Esophagus squamous epithelium (tissue), 5 donors: ENCODE data around the gene CD300LF. TPM values are rescaled to one million over a fixed set of nuclear protein-coding genes. Genes with fewer than 3 reads are reported as not detected.

Source experiments
- DNase-seq: peaks from one replicate; lab custom pipeline; 2025; lab: John Stamatoyannopoulos, UW
- H3K27ac ChIP-seq, 4 donors: fragments of 200-600 bp; sonication (generic); one replicate each; pipeline ENCODE4 v1.5.1; 2016 to 2019; ENCODE audit warnings: mild to moderate bottlenecking in 1 of 4
- H3K27me3 ChIP-seq, 4 donors: fragments of 200-600 bp; sonication (generic); 1 replicate in 3 of 4; 2 replicates in 1 of 4; pipeline versions ENCODE4 v1.5.1 to v1.6.0; 2017 to 2021; ENCODE audit warnings: antibody characterized with exemption in 1 of 4
- H3K36me3 ChIP-seq, 3 donors: fragments of 200-600 bp; sonication (generic); one replicate each; pipeline ENCODE4 v1.5.1; 2016 to 2019
- H3K4me1 ChIP-seq, 3 donors: fragments of 200-600 bp; sonication (generic); one replicate each; pipeline ENCODE4 v1.5.1; 2017 to 2019
- H3K4me3 ChIP-seq, 4 donors: fragments of 200-600 bp; sonication (generic); 1 replicate in 3 of 4; 2 replicates in 1 of 4; pipeline ENCODE4 v1.5.1; 2016 to 2019; ENCODE audit warnings: mild to moderate bottlenecking in 2 of 4, moderate library complexity in 1 of 4
- H3K9me3 ChIP-seq, 3 donors: fragments of 200-600 bp; sonication (generic); one replicate each; pipeline ENCODE4 v1.5.1; 2016 to 2019
- CTCF ChIP-seq, 6 experiments: fragments of 450-650 bp in 4 of 6; fragments of 200-600 bp in 2 of 6; sonication (generic) in 2 of 6; IDR thresholded peaks; one replicate each; pipeline ENCODE4 v1.5.1; 2016 to 2019; ENCODE audit warnings: antibody characterized with exemption in 6 of 6, mild to moderate bottlenecking in 4 of 6, moderate library complexity in 4 of 6
- POLR2A ChIP-seq, 4 donors: fragments of 450-650 bp; IDR thresholded peaks; one replicate each; pipeline ENCODE4 v1.6.1; 2017; ENCODE audit warnings: antibody characterized with exemption in 4 of 4, mild to moderate bottlenecking in 4 of 4, moderate library complexity in 3 of 4
- WGBS, 2 donors: methylation state at CpG; one replicate each; pipeline ENCODE4 v1.1.5; 2018; 5-methylcytosine and 5-hydroxymethylcytosine counted together
- intact Hi-C: fragments of 100-400 bp; cut with DNase I; formaldehyde crosslinking; loops from one replicate; pipeline ENCODE4 v1.15.0; 2022
- total RNA-seq, 4 donors: library from RNA; depleted of rRNA; stranded (reverse); fragments of >200 nt; gene quantifications; one replicate each; pipeline ENCODE4 v1.1.0, GENCODE V29; 2016
- donor health status: DM: yes; HTN: yes; CAD: no.

CD300LF gene
- total RNA-seq, 4 donors from 2014 or later = 0.48 to 1.3 (median 0.89) TPM

DNA sequence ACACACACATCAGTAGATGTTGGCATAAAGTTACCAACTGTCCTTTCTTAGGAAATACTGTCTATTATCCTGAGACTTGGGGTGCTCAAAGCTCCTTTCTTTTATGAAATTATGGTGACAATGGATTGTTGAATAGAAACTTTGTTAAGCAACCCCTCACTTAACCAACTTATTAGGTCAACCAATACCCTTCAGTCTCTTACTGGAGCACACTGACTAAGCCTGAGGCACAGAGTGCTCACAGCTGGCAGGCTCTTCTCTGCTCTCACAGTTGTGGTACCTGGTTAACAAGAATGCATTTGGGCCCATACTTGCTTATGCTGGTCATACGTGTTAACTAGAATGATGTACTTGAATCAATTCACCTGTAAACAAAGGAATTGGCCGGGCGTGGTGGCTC, 24.8 kb downstream of the CD300LF start:
- Histone ChIP-seq H3K4me3 (no peak overlapping the region), H3K36me3 (no peaks in the 10 kb centered on the region), H3K4me1 (no peaks in the 10 kb centered on the region), H3K27me3 (peaks cover 0 to 33% (median 0%) of the 10 kb centered on the region in 4 donors), H3K27ac (no peak overlapping the region), H3K9me3 (no peaks in the 10 kb centered on the region)
- DNase-seq = no peak
- no peak for TF ChIP-seq POLR2A (IDR thresholded peaks at IDR 0.05)
- no peak for TF ChIP-seq CTCF (IDR thresholded peaks at IDR 0.05)
- intact Hi-C loops = no loop called here
- 0 to 80% methylated on average over 1 to 3 of the region's 3 CpGs for WGBS, 2 donors

DNA sequence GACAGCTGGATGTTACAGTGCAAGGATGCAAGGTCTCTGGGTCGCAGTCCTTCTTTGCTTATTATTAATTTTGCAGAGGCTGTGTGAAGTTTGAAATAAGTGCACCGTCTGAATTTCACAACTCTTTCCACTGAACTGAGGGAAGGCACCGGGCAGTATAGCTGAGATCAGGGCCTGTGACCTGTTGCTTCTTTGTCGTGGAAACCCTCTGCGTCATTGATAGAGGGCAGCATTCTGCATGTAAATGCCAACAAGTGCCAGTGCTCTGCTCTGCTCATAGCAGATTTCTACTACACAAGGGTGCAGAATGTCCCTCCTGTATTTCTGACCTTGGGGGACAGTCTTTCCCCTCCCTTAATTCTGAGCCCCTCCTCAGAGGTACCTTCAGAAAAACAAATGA, 26.0 kb downstream of the CD300LF start:
- DNase-seq = no peak

DNA sequence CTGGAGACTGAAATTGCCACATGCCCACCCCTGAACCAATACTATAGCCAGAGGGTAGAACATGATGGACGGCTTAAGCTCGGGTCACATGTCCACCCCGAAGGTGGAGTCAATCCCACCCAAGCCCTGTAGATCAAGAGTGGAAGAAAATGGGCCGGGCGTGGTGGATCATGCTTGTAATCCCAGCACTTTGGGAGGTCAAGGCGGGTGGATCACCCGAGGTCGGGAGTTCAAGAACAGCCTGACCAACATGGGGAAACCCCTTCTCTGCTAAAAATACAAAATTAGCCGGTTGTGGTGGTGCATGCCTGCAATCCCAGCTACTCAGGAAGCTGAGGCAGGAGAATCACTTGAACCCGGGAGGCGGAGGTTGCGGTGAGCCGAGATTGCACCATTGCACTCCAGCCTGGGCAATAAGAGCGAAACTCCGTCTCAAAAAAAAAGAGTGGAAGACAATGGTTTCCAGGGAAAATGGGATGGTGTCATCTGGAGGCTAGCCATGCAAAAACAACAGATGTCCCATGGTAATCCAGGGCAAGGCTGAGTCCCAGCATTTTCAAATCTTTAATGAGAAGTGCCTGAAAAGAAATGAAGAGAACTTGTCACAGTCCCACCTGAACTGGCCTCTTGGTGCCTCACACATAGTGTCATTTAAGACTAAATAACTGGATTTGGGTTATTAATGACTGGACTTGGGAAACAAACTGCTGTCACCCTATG, 30.1 kb downstream of the CD300LF start:
- H3K4me3 ChIP-seq = no peak overlapping the region
- H3K27ac ChIP-seq = no peak overlapping the region
- no peak for TF ChIP-seq POLR2A (IDR thresholded peaks at IDR 0.05)
- no peak for TF ChIP-seq CTCF (IDR thresholded peaks at IDR 0.05)
- no peak for DNase-seq
- peaks cover 0 to 11% (median 0%) of the 10 kb centered on the region in 3 donors for H3K4me1 ChIP-seq
- H3K9me3 ChIP-seq = no peaks in the 10 kb centered on the region
- H3K27me3 ChIP-seq = peaks cover 0 to 62% (median 0%) of the 10 kb centered on the region in 4 donors
- WGBS, 2 donors = 77 to 92% methylated on average over 10 to 15 of the region's 15 CpGs
- intact Hi-C loops = no loop called here
- no peaks in the 10 kb centered on the region for H3K36me3 ChIP-seq

More for the DNA sequence above, 26.0 kb downstream of the CD300LF start:
- H3K36me3 ChIP-seq = no peaks in the 10 kb centered on the region
- no peaks in the 10 kb centered on the region for H3K9me3 ChIP-seq
- H3K27me3 ChIP-seq = peaks cover 0 to 37% (median 0%) of the 10 kb centered on the region in 4 donors
- H3K4me3 ChIP-seq = no peak overlapping the region
- no peaks in the 10 kb centered on the region for H3K4me1 ChIP-seq
- intact Hi-C loops = no loop called here
- no peak overlapping the region for H3K27ac ChIP-seq
- TF ChIP-seq POLR2A (IDR thresholded peaks at IDR 0.05) (no peak), CTCF (IDR thresholded peaks at IDR 0.05) (no peak)
- WGBS, 2 donors = 58 to 62% methylated on average over 5 of the region's 5 CpGs

DNA sequence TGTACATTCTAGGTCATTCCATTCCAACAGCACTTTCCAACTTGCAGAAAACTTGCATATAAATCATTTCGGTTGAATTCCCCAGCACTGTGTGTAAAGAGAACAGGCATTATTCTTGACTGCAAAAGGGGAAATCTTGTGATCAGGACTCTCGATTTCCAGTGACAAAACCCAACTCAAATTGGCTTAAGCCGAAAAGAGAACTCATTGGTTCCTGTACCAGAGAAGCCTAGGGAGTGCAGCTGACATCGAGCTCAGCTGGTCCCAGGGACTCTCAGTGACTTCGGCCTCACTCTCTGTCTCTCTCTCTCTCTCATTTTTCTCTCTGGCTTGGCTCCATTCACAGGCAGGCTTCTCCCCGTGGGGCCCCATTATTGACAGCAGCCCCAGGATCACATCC, 30.7 kb downstream of the CD300LF start:
- no peaks in the 10 kb centered on the region for H3K9me3 ChIP-seq
- H3K36me3 ChIP-seq = no peaks in the 10 kb centered on the region
- H3K4me1 ChIP-seq = peaks cover 0 to 11% (median 0%) of the 10 kb centered on the region in 3 donors
- DNase-seq = no peak
- H3K4me3 ChIP-seq = no peak overlapping the region
- TF ChIP-seq CTCF (IDR thresholded peaks at IDR 0.05) (no peak), POLR2A (IDR thresholded peaks at IDR 0.05) (no peak)
- WGBS, 2 donors = 69 to 81% methylated on average over 6 of the region's 6 CpGs
- intact Hi-C loops = no loop called here
- H3K27me3 ChIP-seq = peaks cover 0 to 68% (median 0%) of the 10 kb centered on the region in 4 donors
- no peak overlapping the region for H3K27ac ChIP-seq

DNA sequence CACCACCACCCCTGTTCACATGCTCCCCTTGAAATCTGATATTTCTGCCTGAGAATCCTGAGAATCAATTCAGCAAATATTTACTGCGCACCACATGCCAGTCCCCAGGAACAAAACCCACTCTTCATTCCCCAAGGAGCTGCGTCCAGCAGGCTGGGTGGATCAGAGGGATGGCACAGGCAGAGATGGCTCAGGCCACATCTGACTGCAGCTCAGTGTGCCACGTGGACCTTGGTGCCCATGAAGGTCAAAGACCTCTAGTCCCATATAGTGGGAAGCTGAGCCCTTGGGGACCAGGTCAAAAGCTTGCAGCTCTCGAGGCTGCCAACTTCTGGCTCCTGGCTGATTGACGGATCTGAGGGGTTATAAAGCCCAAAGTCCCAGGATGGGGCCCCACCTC, 31.8 kb downstream of the CD300LF start:
- no peak overlapping the region for H3K27ac ChIP-seq
- intact Hi-C loops = no loop called here
- H3K4me3 ChIP-seq = no peak overlapping the region
- no peaks in the 10 kb centered on the region for H3K9me3 ChIP-seq
- peaks cover 0 to 11% (median 0%) of the 10 kb centered on the region in 3 donors for H3K4me1 ChIP-seq
- peaks cover 0 to 71% (median 0%) of the 10 kb centered on the region in 4 donors for H3K27me3 ChIP-seq
- H3K36me3 ChIP-seq = no peaks in the 10 kb centered on the region
- no peak for DNase-seq
- TF ChIP-seq POLR2A (IDR thresholded peaks at IDR 0.05) (no peak), CTCF (IDR thresholded peaks at IDR 0.05) (no peak)
- WGBS, 2 donors = 70 to 83% methylated on average over 1 to 2 of the region's 5 CpGs
